A673 (cell line): Measurements from ENCODE around the gene C18orf32. TPM values are rescaled to one million over a fixed set of nuclear protein-coding genes. Genes with fewer than 3 reads are reported as not detected.

Experiments used
- BruUV-seq: library from RNA; stranded (reverse); fragments of 400-500 nt; replicated peaks from 2 replicates; lab custom pipeline; 2021; lab: Mats Ljungman, UMichigan
- CTCF ChIA-PET: fragments of 300-600 bp; sonication (Branson Sonifier 250); formaldehyde crosslinking; loops from one replicate; lab custom pipeline; 2022; ENCODE audit warnings: antibody characterized with exemption; lab: Charles Lee
- POLR2A ChIA-PET: fragments of 300-600 bp; sonication (Branson Sonifier 250); formaldehyde crosslinking; loops from one replicate; lab custom pipeline; 2022; ENCODE audit warnings: antibody characterized with exemption; ENCODE audit not compliant: low non-redundant PET; lab: Charles Lee
- DNase-seq: peaks from one replicate; pipeline ENCODE4 v3.0.0-alpha.2; 2015; ENCODE audit warnings: low spot score
- H3K27ac ChIP-seq: fragments of 200-600 bp; sonication (generic); 2 replicates; pipeline ENCODE4 v1.5.1; 2016; ENCODE audit warnings: mixed run types, low read depth, mild to moderate bottlenecking, mixed read lengths, antibody characterized with exemption, low read length; ENCODE audit not compliant: poor library complexity, severe bottlenecking
- H3K27me3 ChIP-seq: fragments of 200-600 bp; sonication (generic); replicated peaks from 2 replicates; pipeline ENCODE4 v1.6.1; 2017; ENCODE audit warnings: mixed run types, low read depth, mild to moderate bottlenecking, mixed read lengths, antibody characterized with exemption, low read length; ENCODE audit not compliant: insufficient read depth, poor library complexity
- H3K36me3 ChIP-seq: fragments of 200-600 bp; sonication (generic); 2 replicates; pipeline ENCODE4 v1.6.1; 2016; ENCODE audit warnings: mixed run types, mild to moderate bottlenecking, mixed read lengths, antibody characterized with exemption, low read length; ENCODE audit not compliant: insufficient read depth, poor library complexity, severe bottlenecking
- H3K4me1 ChIP-seq: fragments of 200-600 bp; sonication (generic); 2 replicates; pipeline ENCODE4 v1.6.1; 2017; ENCODE audit warnings: mixed run types, mild to moderate bottlenecking, mixed read lengths, antibody characterized with exemption, low read length; ENCODE audit not compliant: insufficient read depth, poor library complexity, severe bottlenecking
- H3K4me3 ChIP-seq: fragments of 200-600 bp; sonication (generic); 2 replicates; pipeline ENCODE4 v1.5.1; 2016; ENCODE audit warnings: low read depth, mixed run types, mild to moderate bottlenecking, mixed read lengths, low read length; ENCODE audit not compliant: poor library complexity, severe bottlenecking
- H3K9me3 ChIP-seq: fragments of 200-600 bp; sonication (generic); 2 replicates; pipeline ENCODE4 v1.6.1; 2016; ENCODE audit warnings: mixed run types, low read depth, mild to moderate bottlenecking, mixed read lengths, antibody characterized with exemption, low read length; ENCODE audit not compliant: poor library complexity, severe bottlenecking
- EZH2 ChIP-seq: fragments of 200-600 bp; sonication (generic); IDR thresholded peaks from 2 replicates; pipeline ENCODE4 v1.6.1; 2017; ENCODE audit warnings: borderline replicate concordance, low read depth, mild to moderate bottlenecking, mixed read lengths, antibody characterized with exemption, low read length; ENCODE audit not compliant: poor library complexity, severe bottlenecking
- intact Hi-C: fragments of 100-400 bp; cut with micrococcal nuclease; formaldehyde crosslinking; loops from one replicate; pipeline ENCODE4 v1.10.0; 2022; ENCODE audit not compliant: unreplicated experiment
- total RNA-seq: library from RNA; stranded (reverse); gene quantifications from 2 replicates; pipeline ENCODE4 v1.2.3, GENCODE V29; 2021
- TF ChIP-seq, protein P1 (sequence below): fragments of 300-800, 200-600 bp; sonication (generic); conservative IDR thresholded peaks from 2 replicates; pipeline ENCODE4 v1.5.1; 2017; ENCODE audit warnings: low read depth, mild to moderate bottlenecking, antibody characterized with exemption, low read length, moderate library complexity, mixed read lengths

Gene C18orf32
- total RNA-seq, 1 experiment from 2014 or later = 43.8 TPM

DNA sequence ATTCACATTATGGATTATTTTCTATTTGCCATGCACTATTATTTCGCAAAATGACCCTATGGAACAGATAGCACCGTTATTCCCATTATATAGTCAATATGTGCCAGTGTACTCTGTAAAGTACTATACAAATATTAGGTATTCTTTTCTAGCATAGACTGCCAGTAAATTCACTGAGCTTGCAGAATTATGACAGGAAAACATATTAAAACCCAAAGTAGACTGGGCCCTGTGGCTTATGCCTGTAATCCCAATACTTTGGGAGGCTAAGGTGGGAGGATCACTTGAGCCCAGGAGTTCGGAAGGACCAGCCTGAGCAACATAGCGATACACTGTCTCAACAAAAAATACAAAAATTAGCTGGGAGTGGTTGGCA, 25.4 kb downstream of the C18orf32 start:
- no TSS peak for BruUV-seq
- POLR2A ChIA-PET = no interaction called here
- intact Hi-C loops = no loop called here
- no peak for TF ChIP-seq EZH2
- TF ChIP-seq, protein P1, sequence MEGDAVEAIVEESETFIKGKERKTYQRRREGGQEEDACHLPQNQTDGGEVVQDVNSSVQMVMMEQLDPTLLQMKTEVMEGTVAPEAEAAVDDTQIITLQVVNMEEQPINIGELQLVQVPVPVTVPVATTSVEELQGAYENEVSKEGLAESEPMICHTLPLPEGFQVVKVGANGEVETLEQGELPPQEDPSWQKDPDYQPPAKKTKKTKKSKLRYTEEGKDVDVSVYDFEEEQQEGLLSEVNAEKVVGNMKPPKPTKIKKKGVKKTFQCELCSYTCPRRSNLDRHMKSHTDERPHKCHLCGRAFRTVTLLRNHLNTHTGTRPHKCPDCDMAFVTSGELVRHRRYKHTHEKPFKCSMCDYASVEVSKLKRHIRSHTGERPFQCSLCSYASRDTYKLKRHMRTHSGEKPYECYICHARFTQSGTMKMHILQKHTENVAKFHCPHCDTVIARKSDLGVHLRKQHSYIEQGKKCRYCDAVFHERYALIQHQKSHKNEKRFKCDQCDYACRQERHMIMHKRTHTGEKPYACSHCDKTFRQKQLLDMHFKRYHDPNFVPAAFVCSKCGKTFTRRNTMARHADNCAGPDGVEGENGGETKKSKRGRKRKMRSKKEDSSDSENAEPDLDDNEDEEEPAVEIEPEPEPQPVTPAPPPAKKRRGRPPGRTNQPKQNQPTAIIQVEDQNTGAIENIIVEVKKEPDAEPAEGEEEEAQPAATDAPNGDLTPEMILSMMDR = no peak
- Histone ChIP-seq H3K27ac (no peak overlapping the region), H3K9me3 (no peaks in the 10 kb centered on the region), H3K36me3 (no peaks in the 10 kb centered on the region), H3K4me1 (peaks cover 17% of the 10 kb centered on the region), H3K27me3 (no peaks in the 10 kb centered on the region), H3K4me3 (no peak overlapping the region)
- no peak for DNase-seq
- CTCF ChIA-PET = no interaction called here

DNA sequence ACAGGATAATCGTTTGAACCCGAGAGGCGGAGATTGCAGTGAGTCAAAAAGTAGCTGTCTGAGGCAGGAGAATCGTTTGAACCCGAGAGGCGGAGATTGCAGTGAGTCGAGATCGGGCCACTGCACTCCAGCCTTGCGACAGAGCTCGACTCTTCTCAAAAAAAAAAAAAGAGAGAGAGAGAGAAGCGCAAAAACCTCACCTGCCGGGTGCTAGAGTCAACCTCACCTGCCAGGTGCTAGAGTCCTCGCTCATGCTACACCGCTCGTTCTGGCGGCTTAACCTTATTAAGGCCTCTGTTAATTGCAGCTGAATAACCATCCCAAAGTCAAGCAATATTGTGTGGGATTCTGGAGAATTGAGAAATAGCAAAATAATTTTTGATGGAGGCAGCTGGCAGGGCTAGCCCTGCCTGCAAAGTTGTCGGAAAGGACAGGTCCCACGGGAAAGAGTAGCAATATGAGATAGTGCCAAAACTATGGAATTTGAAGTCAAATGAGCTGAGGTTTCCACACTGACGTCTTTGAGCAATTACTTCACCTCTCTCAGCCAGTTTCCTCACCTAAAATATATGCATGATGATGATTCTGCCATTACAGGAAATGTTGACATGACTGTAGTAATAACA, 25.9 kb downstream of the C18orf32 start:
- peaks cover 17% of the 10 kb centered on the region for H3K4me1 ChIP-seq
- BruUV-seq = no TSS peak
- no peak for DNase-seq
- POLR2A ChIA-PET = no interaction called here
- intact Hi-C loops = no loop called here
- no peak for TF ChIP-seq EZH2
- TF ChIP-seq, protein P1 = no peak
- CTCF ChIA-PET = no interaction called here
- H3K4me3 ChIP-seq = peak overlapping the region; percentile 99
- H3K27me3 ChIP-seq = no peaks in the 10 kb centered on the region
- H3K36me3 ChIP-seq = no peaks in the 10 kb centered on the region
- no peaks in the 10 kb centered on the region for H3K9me3 ChIP-seq
- peak overlapping the region; percentile 62 for H3K27ac ChIP-seq

DNA sequence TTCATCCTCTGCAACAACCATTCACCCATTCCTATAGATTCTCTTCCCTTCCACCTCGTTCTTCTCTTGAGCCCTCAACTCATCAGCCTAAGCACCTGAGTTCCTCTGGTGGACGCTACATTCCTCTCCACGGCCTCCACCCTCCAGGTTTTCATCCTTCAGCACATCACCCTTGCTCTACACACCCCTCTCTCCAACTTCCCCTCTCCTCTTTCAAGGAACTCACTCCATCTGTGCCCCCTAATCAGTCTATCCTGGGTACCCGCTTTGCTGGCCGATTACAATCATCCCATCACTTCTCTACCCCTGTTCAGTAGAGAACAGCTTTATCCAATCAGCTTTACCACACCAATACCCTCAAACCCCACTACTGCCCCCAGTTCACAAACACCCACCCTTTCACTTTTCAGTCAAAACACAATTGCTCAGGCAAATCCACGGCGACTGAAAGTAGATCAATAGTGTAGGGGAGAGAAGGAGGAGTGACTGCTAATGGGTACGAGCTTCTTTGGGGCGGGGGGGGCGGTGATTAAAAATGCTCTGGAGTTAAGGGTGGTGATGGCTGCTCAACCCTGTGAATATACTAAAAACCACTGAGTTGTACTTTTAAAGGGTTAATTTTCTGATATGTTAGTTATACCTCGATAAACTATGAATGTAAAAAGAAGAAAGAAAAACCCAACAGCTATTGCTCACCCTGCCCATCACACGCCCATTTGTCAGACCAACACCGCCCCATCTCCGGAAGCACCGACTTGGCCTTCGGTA, 27.4 kb downstream of the C18orf32 start:
- Histone ChIP-seq H3K27ac (peak overlapping the region; percentile 62), H3K27me3 (no peaks in the 10 kb centered on the region), H3K4me3 (peak overlapping the region; percentile 99), H3K9me3 (no peaks in the 10 kb centered on the region), H3K4me1 (peaks cover 13% of the 10 kb centered on the region), H3K36me3 (no peaks in the 10 kb centered on the region)
- intact Hi-C loops = no loop called here
- BruUV-seq = no TSS peak
- DNase-seq = no peak
- TF ChIP-seq, protein P1 = no peak
- TF ChIP-seq EZH2 = no peak
- ChIA-PET CTCF (interaction anchor here (0.6 to 1.2 kb wide), 2 partner anchors 27 to 68 kb away, joined by 4 to 9 read pairs; partner anchors contain the start of gene C18orf32), POLR2A (interaction anchor here (0.6 kb wide), 1 partner anchor 500 kb away, joined by 16 read pairs; no protein-coding TSS in a partner anchor)
